Liver (tissue), 9 donors: ENCODE results near the gene B9D2. TPM values are rescaled to one million over a fixed set of nuclear protein-coding genes. Genes with fewer than 3 reads are reported as not detected.

Experiments used
- DNase-seq: peaks from one replicate; pipeline ENCODE4 v3.0.0-alpha.2; 2017; ENCODE audit warnings: low spot score
- H3K27ac ChIP-seq, 2 donors: one replicate each; pipeline ENCODE4 v1.7.0; 2013; ENCODE audit warnings: inconsistent platforms in 2 of 2, low read length in 2 of 2, control low read depth in 1 of 2, low read depth in 1 of 2, mild to moderate bottlenecking in 1 of 2
- H3K27me3 ChIP-seq, 4 donors: one replicate each; pipeline versions ENCODE4 v1.6.1 to v1.7.0; 2013; ENCODE audit warnings: low read length in 3 of 4, inconsistent platforms in 1 of 4, mild to moderate bottlenecking in 1 of 4, moderate library complexity in 1 of 4; ENCODE audit not compliant: control insufficient read depth in 4 of 4, insufficient read depth in 4 of 4
- H3K36me3 ChIP-seq, 4 donors: one replicate each; pipeline versions ENCODE4 v1.6.1 to v1.7.0; 2013; ENCODE audit warnings: low read length in 3 of 4, mild to moderate bottlenecking in 3 of 4, low read depth in 1 of 4, moderate library complexity in 1 of 4; ENCODE audit not compliant: control insufficient read depth in 4 of 4, insufficient read depth in 3 of 4
- H3K4me1 ChIP-seq, 4 donors: one replicate each; pipeline versions ENCODE4 v1.6.1 to v1.7.0; 2013; ENCODE audit warnings: low read length in 3 of 4, mild to moderate bottlenecking in 3 of 4, moderate library complexity in 1 of 4; ENCODE audit not compliant: control insufficient read depth in 4 of 4, insufficient read depth in 4 of 4
- H3K4me3 ChIP-seq, 3 donors: one replicate each; pipeline versions ENCODE4 v1.6.1 to v1.7.0; 2013; ENCODE audit warnings: low read length in 3 of 3, control low read depth in 1 of 3, low read depth in 1 of 3, mild to moderate bottlenecking in 1 of 3
- H3K9ac ChIP-seq, 2 donors: one replicate each; pipeline ENCODE4 v1.7.0; 2013; ENCODE audit warnings: low read length in 2 of 2, mild to moderate bottlenecking in 2 of 2, moderate library complexity in 2 of 2, control low read depth in 1 of 2, low read depth in 1 of 2
- H3K9me3 ChIP-seq, 4 donors: one replicate each; pipeline versions ENCODE4 v1.6.1 to v1.7.0; 2013; ENCODE audit warnings: low read length in 3 of 4; ENCODE audit not compliant: control insufficient read depth in 4 of 4
- ATF3 ChIP-seq: IDR thresholded peaks from 2 replicates; pipeline ENCODE4 v1.6.1; 2016; ENCODE audit warnings: antibody characterized with exemption
- CTCF ChIP-seq: fragments of 150-350 bp; IDR thresholded peaks from 2 replicates; pipeline ENCODE4 v1.5.1; 2017; ENCODE audit warnings: improper control_type of control experiment, low read depth, low read length; ENCODE audit not compliant: missing input control
- EGR1 ChIP-seq, 2 donors: IDR thresholded peaks; 2 replicates each; pipeline ENCODE4 v1.6.1; 2016 to 2018; ENCODE audit warnings: antibody characterized with exemption in 2 of 2, low read depth in 2 of 2
- FOXA2 ChIP-seq: IDR thresholded peaks from 2 replicates; pipeline ENCODE4 v1.6.1; 2016; ENCODE audit warnings: antibody characterized with exemption
- GABPA ChIP-seq, 2 donors: IDR thresholded peaks in 1 of 2; conservative IDR thresholded peaks in 1 of 2; 2 replicates each; pipeline ENCODE4 v1.6.1; 2016; ENCODE audit warnings: antibody characterized with exemption in 2 of 2, mild to moderate bottlenecking in 1 of 2, moderate library complexity in 1 of 2
- HNF4A ChIP-seq, 2 donors: conservative IDR thresholded peaks; 2 replicates each; pipeline ENCODE4 v1.6.1; 2016; ENCODE audit warnings: antibody characterized with exemption in 2 of 2, mild to moderate bottlenecking in 2 of 2
- HNF4G ChIP-seq: IDR thresholded peaks from 2 replicates; pipeline ENCODE4 v1.6.1; 2016; ENCODE audit warnings: antibody characterized with exemption
- JUND ChIP-seq, 2 donors: IDR thresholded peaks; 2 replicates each; pipeline ENCODE4 v1.6.1; 2016; ENCODE audit warnings: antibody characterized with exemption in 2 of 2
- MAX ChIP-seq: IDR thresholded peaks from 2 replicates; pipeline ENCODE4 v1.6.1; 2016; ENCODE audit warnings: antibody characterized with exemption
- NR2F2 ChIP-seq: IDR thresholded peaks from 2 replicates; pipeline ENCODE4 v1.6.1; 2016; ENCODE audit warnings: antibody characterized with exemption
- REST ChIP-seq: IDR thresholded peaks from 2 replicates; pipeline ENCODE4 v1.6.1; 2016; ENCODE audit warnings: antibody characterized with exemption, mild to moderate bottlenecking
- RXRA ChIP-seq, 2 donors: IDR thresholded peaks; 2 replicates each; pipeline ENCODE4 v1.6.1; 2017 to 2018; ENCODE audit warnings: antibody characterized with exemption in 2 of 2, mild to moderate bottlenecking in 1 of 2
- SP1 ChIP-seq: IDR thresholded peaks from 2 replicates; pipeline ENCODE4 v1.6.1; 2018; ENCODE audit warnings: antibody characterized with exemption, mild to moderate bottlenecking
- TAF1 ChIP-seq: conservative IDR thresholded peaks from 2 replicates; pipeline ENCODE4 v1.6.1; 2016; ENCODE audit warnings: antibody characterized with exemption, mild to moderate bottlenecking
- YY1 ChIP-seq: IDR thresholded peaks from 2 replicates; pipeline ENCODE4 v1.6.1; 2016; ENCODE audit warnings: antibody characterized with exemption, mild to moderate bottlenecking
- ZBTB33 ChIP-seq: IDR thresholded peaks from 2 replicates; pipeline ENCODE4 v1.6.1; 2016; ENCODE audit warnings: antibody characterized with exemption
- WGBS: extraction: QIAGEN DNeasy Blood & Tissue Kit; methylation state at CpG from one replicate; pipeline ENCODE4 v1.1.7; 2013; 5-methylcytosine and 5-hydroxymethylcytosine counted together
- polyA plus RNA-seq, 2 donors: library from polyadenylated mRNA; stranded (reverse) in 1 of 2; unstranded in 1 of 2; fragments of 200-250 nt in 1 of 2; fragments of >200 nt in 1 of 2; fragmentation: Nextera tagmentation in 1 of 2; extraction: Ambion mirVana in 1 of 2; gene quantifications; one replicate each; pipeline versions ENCODE4 v1.2.1 to v1.2.3, GENCODE V29; 2013 to 2015
- total RNA-seq, 2 donors: library from RNA; depleted of rRNA; stranded (reverse); fragments of >200 nt; gene quantifications; one replicate each; pipeline ENCODE4 v1.2.3, GENCODE V29; 2014
- donor health status: healthy.
- donor health status: healthy.
- donor health status: healthy.
- donor health status: healthy.
- donor health status: healthy.

B9D2 gene
- total and polyA plus RNA-seq, 4 donors: 2.4 to 3.7 (median 3.0) TPM

GRCh38 chr19:41332000-41332399 is 31.9 kb downstream of the B9D2 start:
- no peak for DNase-seq
- Histone ChIP-seq H3K27ac (no peak overlapping the region), H3K27me3 (no peaks in the 10 kb centered on the region), H3K9ac (no peak overlapping the region), H3K4me1 (peaks cover 2 to 20% (median 5%) of the 10 kb centered on the region in 4 donors), H3K9me3 (no peaks in the 10 kb centered on the region), H3K4me3 (no peak overlapping the region), H3K36me3 (peaks cover 0 to 4% (median 1%) of the 10 kb centered on the region in 4 donors)
- 89% methylated on average over 16 of the region's 16 CpGs for WGBS
- TF ChIP-seq SP1 (no peak), JUND (IDR thresholded peaks at IDR 0.05) (no peak), YY1 (no peak)

- H3K4me3 ChIP-seq: no peak overlapping the region
- H3K9me3 ChIP-seq: no peaks in the 10 kb centered on the region
- H3K27ac ChIP-seq: no peak overlapping the region
- H3K27me3 ChIP-seq: no peaks in the 10 kb centered on the region
- peaks cover 3 to 25% (median 8%) of the 10 kb centered on the region in 4 donors for H3K4me1 ChIP-seq
- peaks cover 0 to 4% (median 0%) of the 10 kb centered on the region in 4 donors for H3K36me3 ChIP-seq
- DNase-seq: no peak
- no peak overlapping the region for H3K9ac ChIP-seq
- 61% methylated on average over 47 of the region's 47 CpGs for WGBS
- TF ChIP-seq HNF4G (no peak), GABPA (IDR thresholded peaks at IDR 0.05 in 1 of 2, conservative IDR thresholded peaks at IDR 0.05 in 1 of 2) (no peak), RXRA (IDR thresholded peaks at IDR 0.05) (no peak), EGR1 (IDR thresholded peaks at IDR 0.05; ENCODE audit: low read depth in 2 of 2) (no peak), CTCF (no peak), YY1 (no peak), ATF3 (no peak), MAX (no peak), REST (no peak), HNF4A (conservative IDR thresholded peaks at IDR 0.05) (no peak), ZBTB33 (no peak), FOXA2 (no peak), NR2F2 (no peak), TAF1 (no peak)
Measured at GRCh38 chr19:41330946-41331678, 32.8 kb downstream of the B9D2 start.
